HL-60 (cell line): Measurements from ENCODE around the gene TSHZ2.

Source experiments
- TF ChIP-seq, protein P1 (sequence below): IDR thresholded peaks from 2 replicates; pipeline ENCODE4 v1.6.1; 2012; ENCODE audit warnings: low read depth; ENCODE audit not compliant: insufficient replicate concordance
- TF ChIP-seq, protein P2 (sequence below): IDR thresholded peaks from one replicate; pipeline ENCODE4 v1.5.1; 2011; ENCODE audit warnings: low read length, control low read depth, inconsistent platforms; ENCODE audit not compliant: insufficient read depth

GRCh38 chr20:53274807-53275206, 302.6 kb downstream of the TSHZ2 start:
- TF ChIP-seq, protein P1, sequence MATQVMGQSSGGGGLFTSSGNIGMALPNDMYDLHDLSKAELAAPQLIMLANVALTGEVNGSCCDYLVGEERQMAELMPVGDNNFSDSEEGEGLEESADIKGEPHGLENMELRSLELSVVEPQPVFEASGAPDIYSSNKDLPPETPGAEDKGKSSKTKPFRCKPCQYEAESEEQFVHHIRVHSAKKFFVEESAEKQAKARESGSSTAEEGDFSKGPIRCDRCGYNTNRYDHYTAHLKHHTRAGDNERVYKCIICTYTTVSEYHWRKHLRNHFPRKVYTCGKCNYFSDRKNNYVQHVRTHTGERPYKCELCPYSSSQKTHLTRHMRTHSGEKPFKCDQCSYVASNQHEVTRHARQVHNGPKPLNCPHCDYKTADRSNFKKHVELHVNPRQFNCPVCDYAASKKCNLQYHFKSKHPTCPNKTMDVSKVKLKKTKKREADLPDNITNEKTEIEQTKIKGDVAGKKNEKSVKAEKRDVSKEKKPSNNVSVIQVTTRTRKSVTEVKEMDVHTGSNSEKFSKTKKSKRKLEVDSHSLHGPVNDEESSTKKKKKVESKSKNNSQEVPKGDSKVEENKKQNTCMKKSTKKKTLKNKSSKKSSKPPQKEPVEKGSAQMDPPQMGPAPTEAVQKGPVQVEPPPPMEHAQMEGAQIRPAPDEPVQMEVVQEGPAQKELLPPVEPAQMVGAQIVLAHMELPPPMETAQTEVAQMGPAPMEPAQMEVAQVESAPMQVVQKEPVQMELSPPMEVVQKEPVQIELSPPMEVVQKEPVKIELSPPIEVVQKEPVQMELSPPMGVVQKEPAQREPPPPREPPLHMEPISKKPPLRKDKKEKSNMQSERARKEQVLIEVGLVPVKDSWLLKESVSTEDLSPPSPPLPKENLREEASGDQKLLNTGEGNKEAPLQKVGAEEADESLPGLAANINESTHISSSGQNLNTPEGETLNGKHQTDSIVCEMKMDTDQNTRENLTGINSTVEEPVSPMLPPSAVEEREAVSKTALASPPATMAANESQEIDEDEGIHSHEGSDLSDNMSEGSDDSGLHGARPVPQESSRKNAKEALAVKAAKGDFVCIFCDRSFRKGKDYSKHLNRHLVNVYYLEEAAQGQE, result no peak
- TF ChIP-seq, protein P2, sequence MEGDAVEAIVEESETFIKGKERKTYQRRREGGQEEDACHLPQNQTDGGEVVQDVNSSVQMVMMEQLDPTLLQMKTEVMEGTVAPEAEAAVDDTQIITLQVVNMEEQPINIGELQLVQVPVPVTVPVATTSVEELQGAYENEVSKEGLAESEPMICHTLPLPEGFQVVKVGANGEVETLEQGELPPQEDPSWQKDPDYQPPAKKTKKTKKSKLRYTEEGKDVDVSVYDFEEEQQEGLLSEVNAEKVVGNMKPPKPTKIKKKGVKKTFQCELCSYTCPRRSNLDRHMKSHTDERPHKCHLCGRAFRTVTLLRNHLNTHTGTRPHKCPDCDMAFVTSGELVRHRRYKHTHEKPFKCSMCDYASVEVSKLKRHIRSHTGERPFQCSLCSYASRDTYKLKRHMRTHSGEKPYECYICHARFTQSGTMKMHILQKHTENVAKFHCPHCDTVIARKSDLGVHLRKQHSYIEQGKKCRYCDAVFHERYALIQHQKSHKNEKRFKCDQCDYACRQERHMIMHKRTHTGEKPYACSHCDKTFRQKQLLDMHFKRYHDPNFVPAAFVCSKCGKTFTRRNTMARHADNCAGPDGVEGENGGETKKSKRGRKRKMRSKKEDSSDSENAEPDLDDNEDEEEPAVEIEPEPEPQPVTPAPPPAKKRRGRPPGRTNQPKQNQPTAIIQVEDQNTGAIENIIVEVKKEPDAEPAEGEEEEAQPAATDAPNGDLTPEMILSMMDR, result no peak
